Fibroblast of lung (primary cell): ENCODE data around the gene TYMS. TPM values are rescaled to one million over a fixed set of nuclear protein-coding genes. Genes with fewer than 3 reads are reported as not detected.

Experiments used
- DNase-seq, 2 donors: peaks; one replicate each; pipeline versions ENCODE4 v3.0.0 to v3.0.0-alpha.2; 2010; ENCODE audit warnings: low read depth in 2 of 2
- H2AFZ ChIP-seq: 2 replicates; pipeline ENCODE4 v1.5.1; 2012; ENCODE audit warnings: low read length, control low read depth, inconsistent platforms
- H3K27ac ChIP-seq: 2 replicates; pipeline ENCODE4 v1.5.1; 2011; ENCODE audit warnings: low read length, control low read depth; ENCODE audit not compliant: insufficient read depth
- H3K27me3 ChIP-seq: 2 replicates; pipeline ENCODE4 v1.5.1; 2011; ENCODE audit warnings: mild to moderate bottlenecking, low read length; ENCODE audit not compliant: control insufficient read depth, insufficient read depth
- H3K36me3 ChIP-seq: 2 replicates; pipeline ENCODE4 v1.5.1; 2011; ENCODE audit warnings: low read length; ENCODE audit not compliant: control insufficient read depth, insufficient read depth
- H3K4me1 ChIP-seq: 2 replicates; pipeline ENCODE4 v1.5.1; 2011; ENCODE audit warnings: low read length; ENCODE audit not compliant: control insufficient read depth, insufficient read depth; ENCODE audit errors: extremely low read depth
- H3K4me2 ChIP-seq: 2 replicates; pipeline ENCODE4 v1.5.1; 2011; ENCODE audit warnings: low read length, control low read depth; ENCODE audit not compliant: insufficient read depth; ENCODE audit errors: extremely low read depth
- H3K4me3 ChIP-seq, 4 experiments: fragments of 200-600 bp in 1 of 4; sonication (generic) in 1 of 4; replicated peaks in 1 of 4; 2 replicates each; pipeline ENCODE4 v1.5.1; 2011 to 2016; ENCODE audit warnings: low read length in 4 of 4, low read depth in 3 of 4, mild to moderate bottlenecking in 3 of 4, control low read depth in 2 of 4, inconsistent platforms in 1 of 4, mixed read lengths in 1 of 4; ENCODE audit not compliant: insufficient read depth in 1 of 4; ENCODE audit errors: control extremely low read depth in 1 of 4
- H3K79me2 ChIP-seq: 2 replicates; pipeline ENCODE4 v1.5.1; 2012; ENCODE audit warnings: mild to moderate bottlenecking, low read length, inconsistent platforms; ENCODE audit not compliant: control insufficient read depth, insufficient read depth
- H3K9ac ChIP-seq: 2 replicates; pipeline ENCODE4 v1.5.1; 2011; ENCODE audit warnings: mild to moderate bottlenecking, low read length, control low read depth; ENCODE audit not compliant: insufficient read depth
- H3K9me3 ChIP-seq: 2 replicates; pipeline ENCODE4 v1.5.1; 2012; ENCODE audit warnings: low read depth, low read length; ENCODE audit not compliant: control insufficient read depth, insufficient read depth
- H4K20me1 ChIP-seq: 2 replicates; pipeline ENCODE4 v1.5.1; 2011; ENCODE audit warnings: low read length; ENCODE audit not compliant: control insufficient read depth, insufficient read depth; ENCODE audit errors: extremely low read depth
- EZH2 ChIP-seq: IDR thresholded peaks from 2 replicates; pipeline ENCODE4 v1.5.1; 2012; ENCODE audit warnings: low read length, control low read depth, mild to moderate bottlenecking; ENCODE audit errors: missing control alignments
- polyA plus RNA-seq, 2 donors: library from polyadenylated mRNA; depleted of rRNA in 1 of 2; stranded (reverse) in 1 of 2; unstranded in 1 of 2; fragments of >200 nt; gene quantifications; 2 replicates each; pipeline ENCODE4 v1.2.1, GENCODE V29; 2011 to 2012; ENCODE audit warnings: missing spikeins in 1 of 2
- total RNA-seq: library from RNA; depleted of rRNA; stranded (reverse); fragments of >200 nt; gene quantifications from 2 replicates; pipeline ENCODE4 v1.2.1, GENCODE V29; 2014
- TF ChIP-seq, protein P1 (sequence below), 2 donors: IDR thresholded peaks in 1 of 2; conservative IDR thresholded peaks in 1 of 2; 1 replicate in 1 of 2; 2 replicates in 1 of 2; pipeline ENCODE4 v1.5.1; 2011 to 2012; ENCODE audit warnings: low read length in 2 of 2, control low read depth in 1 of 2, inconsistent platforms in 1 of 2, low read depth in 1 of 2, mild to moderate bottlenecking in 1 of 2

Gene TYMS
- total and polyA plus RNA-seq, 2 donors (not counting 1 experiment from before 2014, with no cell fraction given) = 16.8 to 45.4 TPM

DNA sequence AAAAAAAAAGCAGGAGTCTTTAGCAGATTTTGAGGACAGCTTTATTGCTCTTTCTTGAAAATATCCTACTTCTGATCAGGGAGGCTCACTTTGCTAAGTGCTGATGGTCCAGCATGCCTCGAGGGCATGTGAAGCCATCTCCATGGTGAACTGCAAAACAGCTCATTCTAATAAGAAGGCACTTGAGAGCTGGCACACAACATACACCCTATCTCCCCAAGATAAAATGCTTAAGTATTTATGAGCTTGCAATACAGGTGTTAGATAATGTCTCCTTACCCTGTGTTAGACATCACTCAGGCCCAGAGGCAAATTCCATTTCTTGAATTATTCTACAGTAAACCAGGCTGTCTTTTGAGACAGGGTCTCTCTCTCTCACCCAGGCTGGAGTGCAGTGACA lies 52.3 kb downstream of the TYMS start:
- H4K20me1 ChIP-seq = no peaks in the 10 kb centered on the region
- H3K4me2 ChIP-seq = no peak overlapping the region
- H3K9ac ChIP-seq = no peak overlapping the region
- TF ChIP-seq, protein P1, sequence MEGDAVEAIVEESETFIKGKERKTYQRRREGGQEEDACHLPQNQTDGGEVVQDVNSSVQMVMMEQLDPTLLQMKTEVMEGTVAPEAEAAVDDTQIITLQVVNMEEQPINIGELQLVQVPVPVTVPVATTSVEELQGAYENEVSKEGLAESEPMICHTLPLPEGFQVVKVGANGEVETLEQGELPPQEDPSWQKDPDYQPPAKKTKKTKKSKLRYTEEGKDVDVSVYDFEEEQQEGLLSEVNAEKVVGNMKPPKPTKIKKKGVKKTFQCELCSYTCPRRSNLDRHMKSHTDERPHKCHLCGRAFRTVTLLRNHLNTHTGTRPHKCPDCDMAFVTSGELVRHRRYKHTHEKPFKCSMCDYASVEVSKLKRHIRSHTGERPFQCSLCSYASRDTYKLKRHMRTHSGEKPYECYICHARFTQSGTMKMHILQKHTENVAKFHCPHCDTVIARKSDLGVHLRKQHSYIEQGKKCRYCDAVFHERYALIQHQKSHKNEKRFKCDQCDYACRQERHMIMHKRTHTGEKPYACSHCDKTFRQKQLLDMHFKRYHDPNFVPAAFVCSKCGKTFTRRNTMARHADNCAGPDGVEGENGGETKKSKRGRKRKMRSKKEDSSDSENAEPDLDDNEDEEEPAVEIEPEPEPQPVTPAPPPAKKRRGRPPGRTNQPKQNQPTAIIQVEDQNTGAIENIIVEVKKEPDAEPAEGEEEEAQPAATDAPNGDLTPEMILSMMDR (conservative IDR thresholded peaks at IDR 0.05 in 1 of 2, IDR thresholded peaks at IDR 0.05 in 1 of 2; ENCODE audit: low read depth in 1 of 2, low read length in 2 of 2) = no peak
- no peak for TF ChIP-seq EZH2
- H3K9me3 ChIP-seq = no peaks in the 10 kb centered on the region
- DNase-seq = no peak
- peaks cover 3% of the 10 kb centered on the region for H3K36me3 ChIP-seq
- no peaks in the 10 kb centered on the region for H3K4me1 ChIP-seq
- H2AFZ ChIP-seq = no peak overlapping the region
- H3K27ac ChIP-seq = no peak overlapping the region
- no peaks in the 10 kb centered on the region for H3K27me3 ChIP-seq
- peaks cover 10% of the 10 kb centered on the region for H3K79me2 ChIP-seq
- no peak overlapping the region for H3K4me3 ChIP-seq

DNA sequence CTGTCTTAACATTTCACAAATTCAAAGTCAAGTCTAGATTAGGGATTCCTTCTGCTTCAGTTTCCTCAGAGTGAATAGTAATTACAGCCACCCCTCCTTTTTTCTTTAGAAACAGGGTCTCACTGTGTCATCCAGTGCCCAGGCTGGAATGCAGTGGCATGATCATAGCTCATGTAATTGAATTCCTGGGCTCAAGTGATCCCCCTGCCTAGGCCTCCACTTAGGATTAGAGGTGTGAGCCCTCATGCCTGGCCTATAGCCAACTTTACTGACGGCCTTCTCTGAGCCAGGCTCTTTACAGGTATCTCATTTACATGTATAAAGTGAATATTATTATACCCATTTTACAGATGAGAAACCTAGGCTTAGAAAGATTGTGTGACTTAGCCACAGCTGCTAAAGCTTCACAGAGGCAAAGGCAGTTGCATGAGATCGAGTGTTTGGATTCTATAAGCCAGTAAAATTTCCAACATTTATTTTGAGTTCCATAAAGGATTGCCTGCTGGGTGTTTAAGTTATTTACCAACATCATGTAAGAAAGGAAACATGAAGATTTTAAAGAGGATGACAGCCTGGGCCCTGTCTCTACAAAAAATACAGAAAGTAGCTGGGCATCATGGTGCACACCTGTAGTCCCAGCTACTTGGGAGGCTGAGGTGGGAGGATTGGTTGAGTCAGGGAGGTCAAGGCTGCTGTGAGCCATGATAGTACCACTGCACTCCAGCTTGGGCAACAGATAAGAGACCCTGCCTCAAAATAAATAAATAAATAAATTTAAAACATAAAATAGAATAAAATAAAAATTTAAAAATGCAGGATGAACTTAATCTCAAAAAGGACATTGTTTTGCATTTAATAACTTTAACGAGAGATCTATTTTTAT lies 53.2 kb downstream of the TYMS start:
- H4K20me1 ChIP-seq = no peaks in the 10 kb centered on the region
- peaks cover 10% of the 10 kb centered on the region for H3K79me2 ChIP-seq
- DNase-seq = no peak
- no peaks in the 10 kb centered on the region for H3K9me3 ChIP-seq
- H3K4me3 ChIP-seq = peak overlapping the region in 2 of 4 experiments; percentile 83 to 93
- H3K36me3 ChIP-seq = peaks cover 3% of the 10 kb centered on the region
- no peak overlapping the region for H2AFZ ChIP-seq
- H3K27ac ChIP-seq = peak overlapping the region; percentile 90
- H3K27me3 ChIP-seq = no peaks in the 10 kb centered on the region
- peak overlapping the region; percentile 97 for H3K4me2 ChIP-seq
- no peaks in the 10 kb centered on the region for H3K4me1 ChIP-seq
- no peak for TF ChIP-seq EZH2
- no peak overlapping the region for H3K9ac ChIP-seq

DNA sequence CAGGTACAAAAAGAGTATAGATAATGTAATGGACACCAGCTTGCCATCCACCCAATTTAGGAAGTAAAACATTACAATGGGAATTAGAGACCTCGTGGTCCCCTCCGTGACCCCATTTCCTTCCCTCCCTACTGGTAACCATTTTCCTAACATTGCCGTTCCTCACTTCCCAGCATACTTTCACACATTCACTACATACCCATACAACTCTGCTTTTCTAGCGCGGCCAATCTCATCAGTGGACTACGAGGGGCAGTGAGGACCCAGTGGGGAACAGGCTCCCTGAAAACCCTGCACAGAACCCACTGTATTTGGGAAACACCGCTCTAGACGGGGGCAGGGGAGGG lies 53.8 kb downstream of the TYMS start:
- Histone ChIP-seq H3K27me3 (no peaks in the 10 kb centered on the region), H3K4me1 (no peaks in the 10 kb centered on the region), H3K27ac (peak overlapping the region; percentile 90), H2AFZ (peak overlapping the region; percentile 68), H3K79me2 (peaks cover 10% of the 10 kb centered on the region), H4K20me1 (no peaks in the 10 kb centered on the region), H3K4me3 (peak overlapping the region; percentile 83 to 93 (median 89)), H3K36me3 (peaks cover 3% of the 10 kb centered on the region), H3K9me3 (no peaks in the 10 kb centered on the region), H3K9ac (peak overlapping the region; percentile 59), H3K4me2 (peak overlapping the region; percentile 97)
- no peak for DNase-seq
- no peak for TF ChIP-seq EZH2
- TF ChIP-seq, protein P1 (conservative IDR thresholded peaks at IDR 0.05 in 1 of 2, IDR thresholded peaks at IDR 0.05 in 1 of 2; ENCODE audit: low read depth in 1 of 2, low read length in 2 of 2) = no peak
